ENCODE measurements around the gene OXSM. TPM values are rescaled to one million over a fixed set of nuclear protein-coding genes. Genes with fewer than 3 reads are reported as not detected.

The OXSM gene
- total RNA-seq, 1 experiment from 2014 or later, result 17.7 TPM

DNA sequence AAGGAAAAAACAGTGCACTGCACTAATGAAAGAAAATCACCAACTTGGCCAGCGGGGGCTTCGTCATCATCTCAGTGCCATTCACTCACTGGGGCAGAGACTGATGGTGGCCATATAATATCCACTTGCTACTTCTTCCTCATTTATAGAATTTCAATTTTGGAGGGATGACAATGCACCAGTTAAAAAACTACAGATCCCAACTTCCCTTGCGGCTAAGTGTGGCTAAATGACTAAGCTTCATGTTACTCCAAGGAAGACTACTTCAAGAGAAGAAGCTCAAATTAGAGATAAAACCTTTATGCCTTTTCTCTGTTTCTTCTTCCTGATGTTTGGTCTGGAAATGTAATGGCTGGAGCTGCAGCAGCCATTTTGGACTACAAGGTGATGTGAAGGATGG, 45.4 kb upstream of the OXSM start:
- DNase-seq (ENCODE audit: low read depth, low spot score) (no peak), ATAC-seq (no peak)
- H4K20me1 ChIP-seq (ENCODE audit: insufficient read depth), result no peaks in the 10 kb centered on the region
- H3K9ac ChIP-seq (ENCODE audit: low read length), result no peak overlapping the region
- H3K79me2 ChIP-seq (ENCODE audit: insufficient read depth, low read length), result no peaks in the 10 kb centered on the region
- H3K4me2 ChIP-seq (ENCODE audit: low read length), result no peak overlapping the region
- intact Hi-C loops (cut with micrococcal nuclease), result no loop called here
- no peaks in the 10 kb centered on the region for H3K9me3 ChIP-seq (ENCODE audit: control insufficient read depth in 1 of 2, insufficient read depth in 1 of 2, low read depth in 1 of 2, low read length in 2 of 2)
- H3K36me3 ChIP-seq (ENCODE audit: control insufficient read depth in 1 of 2, insufficient read depth in 2 of 2, low read length in 2 of 2), result peaks cover 4 to 9% of the 10 kb centered on the region in 2 experiments; a peak in 2 of 4 replicates
- peaks cover 0 to 12% of the 10 kb centered on the region in 2 experiments; a peak in 2 of 4 replicates for H3K4me1 ChIP-seq (ENCODE audit: control insufficient read depth in 1 of 2, insufficient read depth in 2 of 2, low read length in 2 of 2)
- BruUV-seq (replicated peaks), result no TSS peak
- TF ChIP-seq, protein P1, sequence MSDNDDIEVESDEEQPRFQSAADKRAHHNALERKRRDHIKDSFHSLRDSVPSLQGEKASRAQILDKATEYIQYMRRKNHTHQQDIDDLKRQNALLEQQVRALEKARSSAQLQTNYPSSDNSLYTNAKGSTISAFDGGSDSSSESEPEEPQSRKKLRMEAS (IDR thresholded peaks at IDR 0.05), result no peak
- TF ChIP-seq CEBPB (IDR thresholded peaks at IDR 0.05; ENCODE audit: low read depth) (no peak), JUND (IDR thresholded peaks at IDR 0.05) (no peak), EZH2phosphoT487 (IDR thresholded peaks at IDR 0.05; ENCODE audit: borderline replicate concordance) (no peak), SP1 (IDR thresholded peaks at IDR 0.05; ENCODE audit: low read depth) (no peak), ZNF274 (IDR thresholded peaks at IDR 0.05; ENCODE audit: low read depth, low read length) (no peak), YY1 (IDR thresholded peaks at IDR 0.05; ENCODE audit: extremely low read depth, insufficient replicate concordance, low read depth, low read length) (no peak), FOSL1 (IDR thresholded peaks at IDR 0.05; ENCODE audit: low read depth) (no peak), POLR2A (IDR thresholded peaks at IDR 0.05; ENCODE audit: borderline replicate concordance, extremely low read depth, insufficient read depth, insufficient read length) (no peak), EZH2 (IDR thresholded peaks at IDR 0.05) (no peak), SRF (IDR thresholded peaks at IDR 0.05; ENCODE audit: low read depth) (no peak)
- TF ChIP-seq, protein P2, sequence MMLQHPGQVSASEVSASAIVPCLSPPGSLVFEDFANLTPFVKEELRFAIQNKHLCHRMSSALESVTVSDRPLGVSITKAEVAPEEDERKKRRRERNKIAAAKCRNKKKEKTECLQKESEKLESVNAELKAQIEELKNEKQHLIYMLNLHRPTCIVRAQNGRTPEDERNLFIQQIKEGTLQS (IDR thresholded peaks at IDR 0.05), result no peak
- TF ChIP-seq, protein P3, sequence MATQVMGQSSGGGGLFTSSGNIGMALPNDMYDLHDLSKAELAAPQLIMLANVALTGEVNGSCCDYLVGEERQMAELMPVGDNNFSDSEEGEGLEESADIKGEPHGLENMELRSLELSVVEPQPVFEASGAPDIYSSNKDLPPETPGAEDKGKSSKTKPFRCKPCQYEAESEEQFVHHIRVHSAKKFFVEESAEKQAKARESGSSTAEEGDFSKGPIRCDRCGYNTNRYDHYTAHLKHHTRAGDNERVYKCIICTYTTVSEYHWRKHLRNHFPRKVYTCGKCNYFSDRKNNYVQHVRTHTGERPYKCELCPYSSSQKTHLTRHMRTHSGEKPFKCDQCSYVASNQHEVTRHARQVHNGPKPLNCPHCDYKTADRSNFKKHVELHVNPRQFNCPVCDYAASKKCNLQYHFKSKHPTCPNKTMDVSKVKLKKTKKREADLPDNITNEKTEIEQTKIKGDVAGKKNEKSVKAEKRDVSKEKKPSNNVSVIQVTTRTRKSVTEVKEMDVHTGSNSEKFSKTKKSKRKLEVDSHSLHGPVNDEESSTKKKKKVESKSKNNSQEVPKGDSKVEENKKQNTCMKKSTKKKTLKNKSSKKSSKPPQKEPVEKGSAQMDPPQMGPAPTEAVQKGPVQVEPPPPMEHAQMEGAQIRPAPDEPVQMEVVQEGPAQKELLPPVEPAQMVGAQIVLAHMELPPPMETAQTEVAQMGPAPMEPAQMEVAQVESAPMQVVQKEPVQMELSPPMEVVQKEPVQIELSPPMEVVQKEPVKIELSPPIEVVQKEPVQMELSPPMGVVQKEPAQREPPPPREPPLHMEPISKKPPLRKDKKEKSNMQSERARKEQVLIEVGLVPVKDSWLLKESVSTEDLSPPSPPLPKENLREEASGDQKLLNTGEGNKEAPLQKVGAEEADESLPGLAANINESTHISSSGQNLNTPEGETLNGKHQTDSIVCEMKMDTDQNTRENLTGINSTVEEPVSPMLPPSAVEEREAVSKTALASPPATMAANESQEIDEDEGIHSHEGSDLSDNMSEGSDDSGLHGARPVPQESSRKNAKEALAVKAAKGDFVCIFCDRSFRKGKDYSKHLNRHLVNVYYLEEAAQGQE (IDR thresholded peaks at IDR 0.05; ENCODE audit: low read depth), result no peak
- H3K4me3 ChIP-seq (replicated peaks in 1 of 2; ENCODE audit: low read depth in 1 of 2, low read length in 2 of 2), result no peak overlapping the region
- no peaks in the 10 kb centered on the region for H3K9me2 ChIP-seq (ENCODE audit: insufficient read depth)
- ChIA-PET CTCF (no interaction called here), POLR2A (no interaction called here), RAD21 (ENCODE audit: low non-redundant PET in 1 of 2, low total read pairs in 2 of 2, uncharacterized antibody in 2 of 2, unreplicated experiment in 2 of 2) (no interaction called here)
- H2AFZ ChIP-seq (ENCODE audit: low read depth, low read length, poor library complexity, severe bottlenecking), result no peak overlapping the region
- H3K27ac ChIP-seq (ENCODE audit: low read depth, low read length), result no peak overlapping the region
- no peaks in the 10 kb centered on the region for H3K27me3 ChIP-seq (ENCODE audit: insufficient read depth, low read length)
